NB4 (cell line): Measurements from ENCODE around the gene RDH16.
"Not testable (repeated sequence)": the region's sequence is repeated elsewhere in the genome, so short reads cannot be mapped to it uniquely, and the experiment has no call there.

ENCODE experiments used
- DNase-seq: peaks from one replicate; pipeline ENCODE4 v3.0.0; 2010; ENCODE audit warnings: low read depth
- H3K4me3 ChIP-seq: one replicate; pipeline ENCODE4 v1.5.1; 2011; ENCODE audit warnings: mild to moderate bottlenecking, low read depth, low read length, moderate library complexity
- CTCF ChIP-seq: IDR thresholded peaks from one replicate; pipeline ENCODE4 v1.5.1; 2012; ENCODE audit warnings: low read depth, low read length
- MAX ChIP-seq: IDR thresholded peaks from 2 replicates; pipeline ENCODE4 v1.6.1; 2011; ENCODE audit warnings: low read depth, low read length
- MYC ChIP-seq: IDR thresholded peaks from 2 replicates; pipeline ENCODE4 v1.6.1; 2011; ENCODE audit warnings: low read depth, low read length
- POLR2A ChIP-seq: IDR thresholded peaks from 2 replicates; pipeline ENCODE4 v1.6.1; 2011; ENCODE audit warnings: mild to moderate bottlenecking; ENCODE audit not compliant: insufficient read length; ENCODE audit errors: extremely low read depth

The RDH16 gene

GRCh38 chr12:56978397-56979138 is 21.2 kb upstream of the RDH16 start:
- no peak for DNase-seq
- no peak overlapping the region for H3K4me3 ChIP-seq
- TF ChIP-seq CTCF (no peak), POLR2A (no peak), MYC (no peak), MAX (no peak)

DNA sequence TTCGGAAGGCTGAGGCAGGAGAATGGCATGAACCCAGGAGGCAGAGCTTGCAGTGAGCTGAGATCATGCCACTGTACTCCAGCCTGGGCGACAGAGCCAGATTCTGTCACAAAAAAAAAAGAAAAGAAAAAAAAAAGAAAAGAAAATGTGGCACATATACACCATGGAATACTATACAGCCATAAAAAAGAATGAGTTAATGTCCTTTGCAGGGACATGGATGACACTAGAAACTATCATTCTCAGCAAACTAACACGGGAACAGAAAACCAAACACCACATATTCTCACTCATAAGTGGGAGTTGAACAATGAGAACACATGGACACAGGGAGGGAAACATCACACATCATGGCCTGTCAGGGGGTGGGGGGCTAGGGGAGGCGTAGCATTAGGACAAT is 20.0 kb upstream of the RDH16 start:
- not testable (repeated sequence) for H3K4me3 ChIP-seq, DNase-seq

- DNase-seq, H3K4me3 ChIP-seq: not testable (repeated sequence)
These were observed 16.8 kb upstream of the RDH16 start for GRCh38 chr12:56974224-56974623.

DNA sequence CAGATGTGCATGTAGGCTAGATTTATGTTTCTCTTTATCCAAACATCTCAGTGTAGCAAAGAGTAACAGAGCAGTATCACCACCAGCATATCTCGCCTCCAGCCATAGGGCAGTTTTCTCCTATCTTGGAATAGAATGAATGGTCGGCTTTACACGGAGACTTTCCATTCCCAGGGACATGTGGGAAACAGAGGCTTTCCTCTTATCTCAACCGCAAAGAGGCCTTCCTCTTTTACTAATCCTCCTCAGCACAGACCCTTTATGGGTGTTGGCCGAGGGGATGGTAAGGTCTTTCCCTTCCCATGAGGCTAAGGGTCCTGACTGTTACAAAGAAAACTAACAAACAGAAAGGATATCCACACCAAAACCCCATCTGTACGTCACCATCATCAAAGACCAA is 11.5 kb upstream of the RDH16 start:
- not testable (repeated sequence) for DNase-seq, H3K4me3 ChIP-seq

DNA sequence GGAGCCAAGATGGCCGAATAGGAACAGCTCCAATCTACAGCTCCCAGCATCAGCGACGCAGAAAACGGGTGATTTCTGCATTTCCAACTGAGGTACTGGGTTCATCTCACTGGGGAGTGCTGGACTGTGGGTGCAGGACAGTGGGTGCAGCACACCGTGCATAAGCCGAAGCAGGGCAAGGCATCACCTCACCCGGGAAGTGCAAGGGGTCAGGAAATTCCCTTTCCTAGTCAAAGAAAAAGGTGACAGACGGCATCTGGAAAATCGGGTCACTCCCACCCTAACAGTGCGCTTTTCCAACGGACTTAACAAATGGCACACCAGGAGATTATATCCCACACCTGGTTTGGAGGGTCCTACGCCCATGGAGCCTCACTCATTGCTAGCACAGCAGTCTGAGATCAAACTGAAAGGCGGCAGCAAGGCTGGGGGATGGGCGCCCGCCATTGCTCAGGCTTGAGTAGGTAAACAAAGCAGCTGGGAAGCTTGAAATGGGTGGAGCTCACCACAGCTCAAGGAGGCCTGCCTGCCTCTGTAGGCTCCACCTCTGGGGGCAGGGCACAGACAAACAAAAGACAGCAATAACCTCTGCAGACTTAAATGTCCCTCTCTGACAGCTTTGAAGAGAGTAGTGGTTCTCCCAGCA is 8.7 kb upstream of the RDH16 start:
- not testable (repeated sequence) for H3K4me3 ChIP-seq, DNase-seq

DNA sequence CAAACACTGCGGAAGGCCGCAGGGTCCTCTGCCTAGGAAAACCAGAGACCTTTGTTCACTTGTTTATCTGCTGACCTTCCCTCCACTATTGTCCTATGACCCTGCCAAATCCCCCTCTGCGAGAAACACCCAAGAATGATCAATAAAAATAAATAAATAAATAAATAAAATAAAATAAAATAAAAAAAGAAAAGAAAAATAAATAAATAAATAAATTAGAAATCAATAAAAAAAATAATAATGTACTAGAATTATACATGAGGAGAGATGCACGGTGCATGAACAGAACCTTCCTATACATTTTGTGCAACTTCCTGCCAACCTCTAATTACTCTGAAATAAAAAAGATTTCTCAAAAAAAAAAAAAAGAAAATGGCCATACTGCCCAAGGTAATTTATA is 7.7 kb upstream of the RDH16 start:
- H3K4me3 ChIP-seq, DNase-seq: not testable (repeated sequence)

DNA sequence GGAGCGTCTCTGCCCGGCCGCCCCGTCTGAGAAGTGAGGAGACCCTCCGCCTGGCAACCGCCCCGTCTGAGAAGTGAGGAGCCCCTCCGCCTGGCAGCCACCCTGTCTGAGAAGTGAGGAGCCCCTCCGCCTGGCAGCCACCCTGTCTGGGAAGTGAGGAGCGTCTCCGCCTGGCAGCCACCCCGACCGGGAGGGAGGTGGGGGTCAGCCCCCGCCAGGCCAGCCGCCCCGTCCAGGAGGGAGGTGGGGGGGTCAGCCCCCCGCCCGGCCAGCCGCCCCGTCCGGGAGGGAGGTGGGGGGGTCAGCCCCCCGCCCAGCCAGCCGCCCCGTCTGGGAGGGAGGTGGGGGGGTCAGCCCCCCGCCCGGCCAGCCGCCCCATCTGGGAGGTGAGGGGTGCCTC is 6.1 kb upstream of the RDH16 start:
- not testable (repeated sequence) for H3K4me3 ChIP-seq, DNase-seq

GRCh38 chr12:56962247-56962646 is 4.8 kb upstream of the RDH16 start:
- not testable (repeated sequence) for DNase-seq, H3K4me3 ChIP-seq

DNA sequence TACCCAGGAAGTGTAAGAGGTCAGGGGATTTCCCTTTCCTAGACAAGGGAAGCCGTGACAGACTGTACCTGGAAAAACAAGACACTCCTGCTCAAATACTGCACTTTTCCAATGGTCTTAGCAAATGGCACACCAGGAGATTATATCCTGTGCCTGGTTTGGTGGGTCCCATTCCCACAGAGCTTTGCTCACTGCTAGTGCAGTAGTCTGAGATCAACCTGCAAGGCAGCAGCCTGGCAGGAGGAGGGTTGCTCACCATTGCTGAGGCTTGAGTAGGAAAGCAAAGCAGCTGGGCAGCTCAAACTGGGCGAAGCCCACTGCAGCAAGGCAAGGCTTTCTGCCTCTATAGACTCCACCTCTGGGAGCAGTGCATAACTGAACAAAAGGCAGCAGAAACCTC is 1.0 kb upstream of the RDH16 start:
- no peak for DNase-seq
- H3K4me3 ChIP-seq, result no peak overlapping the region
- TF ChIP-seq CTCF, result no peak
- TF ChIP-seq MAX, result no peak
- no peak for TF ChIP-seq MYC
- no peak for TF ChIP-seq POLR2A

- no peak for TF ChIP-seq CTCF
- TF ChIP-seq MAX, result no peak
- no peak for TF ChIP-seq MYC
- TF ChIP-seq POLR2A, result no peak
- no peak overlapping the region for H3K4me3 ChIP-seq
- DNase-seq, result no peak
These were observed 1.7 kb downstream of the RDH16 start for GRCh38 chr12:56955631-56956256.
